DND-41 (cell line): ENCODE data around the gene EGFL8.
A peak's percentile ranks its signal among the peaks of the same experiment; 100 is the strongest.

Experiments used
- ATAC-seq: fragments of 200-7000 bp; cut with Tn5 transposase; 3 replicates; pipeline ENCODE4 v1.9.1; 2021; ENCODE audit warnings: low read depth; ENCODE audit not compliant: insufficient read depth
- DNase-seq: peaks from one replicate; pipeline ENCODE4 v3.0.0-alpha.2; 2020
- H2AFZ ChIP-seq: 2 replicates; pipeline ENCODE4 v1.6.0; 2012; ENCODE audit warnings: low read depth, low read length
- H3K27ac ChIP-seq: 2 replicates; pipeline ENCODE4 v1.5.1; 2012; ENCODE audit warnings: low read length, inconsistent platforms
- H3K27me3 ChIP-seq: fragments of 200-600 bp; sonication (generic); 2 replicates; pipeline ENCODE4 v1.6.0; 2012; ENCODE audit warnings: low read length, mild to moderate bottlenecking, inconsistent platforms; ENCODE audit not compliant: insufficient read depth, poor library complexity
- H3K36me3 ChIP-seq: 2 replicates; pipeline ENCODE4 v1.5.1; 2012; ENCODE audit warnings: low read length, inconsistent platforms; ENCODE audit not compliant: insufficient read depth
- H3K4me1 ChIP-seq: 2 replicates; pipeline ENCODE4 v1.5.1; 2012; ENCODE audit warnings: mild to moderate bottlenecking, low read length; ENCODE audit not compliant: insufficient read depth
- H3K4me2 ChIP-seq: 2 replicates; pipeline ENCODE4 v1.6.0; 2012; ENCODE audit warnings: mild to moderate bottlenecking, moderate library complexity, low read length, inconsistent platforms; ENCODE audit not compliant: insufficient read depth
- H3K4me3 ChIP-seq, 2 experiments: fragments of 200-600 bp in 1 of 2; shearing (Covaris generic) in 1 of 2; 2 replicates each; pipeline ENCODE4 v1.5.1; 2012 to 2016; ENCODE audit warnings: inconsistent platforms in 2 of 2, low read length in 2 of 2, mild to moderate bottlenecking in 2 of 2, low read depth in 1 of 2, moderate library complexity in 1 of 2
- H3K79me2 ChIP-seq: 2 replicates; pipeline ENCODE4 v1.6.0; 2012; ENCODE audit warnings: low read length, inconsistent platforms; ENCODE audit not compliant: insufficient read depth
- H3K9ac ChIP-seq: 2 replicates; pipeline ENCODE4 v1.6.0; 2012; ENCODE audit warnings: low read depth, mild to moderate bottlenecking, inconsistent platforms, low read length, moderate library complexity
- H3K9me3 ChIP-seq: 2 replicates; pipeline ENCODE4 v1.5.1; 2012; ENCODE audit warnings: low read length, moderate library complexity, mild to moderate bottlenecking, inconsistent platforms; ENCODE audit not compliant: insufficient read depth, severe bottlenecking
- H4K20me1 ChIP-seq: 2 replicates; pipeline ENCODE4 v1.6.0; 2012; ENCODE audit warnings: low read length; ENCODE audit not compliant: insufficient read depth
- EZH2 ChIP-seq: IDR thresholded peaks from 3 replicates; pipeline ENCODE4 v1.6.1; 2012; ENCODE audit warnings: borderline replicate concordance, low read depth, mild to moderate bottlenecking, moderate library complexity, low read length, inconsistent platforms; ENCODE audit not compliant: severe bottlenecking
- TF ChIP-seq, protein P1 (sequence below): IDR thresholded peaks from 2 replicates; pipeline ENCODE4 v1.5.1; 2012; ENCODE audit warnings: borderline replicate concordance, low read length, moderate library complexity, mild to moderate bottlenecking; ENCODE audit not compliant: poor library complexity, severe bottlenecking; ENCODE audit errors: extremely low read depth

EGFL8 gene

GRCh38 chr6:32177183-32177787, 12.9 kb downstream of the EGFL8 start:
- Histone ChIP-seq H3K36me3 (peaks cover 28% of the 10 kb centered on the region), H3K79me2 (peaks cover 47% of the 10 kb centered on the region), H3K4me2 (peak overlapping the region; percentile 75), H3K9me3 (no peaks in the 10 kb centered on the region), H3K27ac (peak overlapping the region; percentile 93), H3K27me3 (no peaks in the 10 kb centered on the region), H3K4me3 (peak overlapping the region; percentile 17 to 91; a peak in 3 of 4 replicates), H4K20me1 (no peaks in the 10 kb centered on the region), H3K4me1 (peaks cover 53% of the 10 kb centered on the region), H3K9ac (peak overlapping the region; percentile 92), H2AFZ (peak overlapping the region; percentile 73)
- no peak for TF ChIP-seq EZH2
- TF ChIP-seq, protein P1, sequence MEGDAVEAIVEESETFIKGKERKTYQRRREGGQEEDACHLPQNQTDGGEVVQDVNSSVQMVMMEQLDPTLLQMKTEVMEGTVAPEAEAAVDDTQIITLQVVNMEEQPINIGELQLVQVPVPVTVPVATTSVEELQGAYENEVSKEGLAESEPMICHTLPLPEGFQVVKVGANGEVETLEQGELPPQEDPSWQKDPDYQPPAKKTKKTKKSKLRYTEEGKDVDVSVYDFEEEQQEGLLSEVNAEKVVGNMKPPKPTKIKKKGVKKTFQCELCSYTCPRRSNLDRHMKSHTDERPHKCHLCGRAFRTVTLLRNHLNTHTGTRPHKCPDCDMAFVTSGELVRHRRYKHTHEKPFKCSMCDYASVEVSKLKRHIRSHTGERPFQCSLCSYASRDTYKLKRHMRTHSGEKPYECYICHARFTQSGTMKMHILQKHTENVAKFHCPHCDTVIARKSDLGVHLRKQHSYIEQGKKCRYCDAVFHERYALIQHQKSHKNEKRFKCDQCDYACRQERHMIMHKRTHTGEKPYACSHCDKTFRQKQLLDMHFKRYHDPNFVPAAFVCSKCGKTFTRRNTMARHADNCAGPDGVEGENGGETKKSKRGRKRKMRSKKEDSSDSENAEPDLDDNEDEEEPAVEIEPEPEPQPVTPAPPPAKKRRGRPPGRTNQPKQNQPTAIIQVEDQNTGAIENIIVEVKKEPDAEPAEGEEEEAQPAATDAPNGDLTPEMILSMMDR = no peak
- DNase-seq = peak; percentile 66
- no peak for ATAC-seq

DNA sequence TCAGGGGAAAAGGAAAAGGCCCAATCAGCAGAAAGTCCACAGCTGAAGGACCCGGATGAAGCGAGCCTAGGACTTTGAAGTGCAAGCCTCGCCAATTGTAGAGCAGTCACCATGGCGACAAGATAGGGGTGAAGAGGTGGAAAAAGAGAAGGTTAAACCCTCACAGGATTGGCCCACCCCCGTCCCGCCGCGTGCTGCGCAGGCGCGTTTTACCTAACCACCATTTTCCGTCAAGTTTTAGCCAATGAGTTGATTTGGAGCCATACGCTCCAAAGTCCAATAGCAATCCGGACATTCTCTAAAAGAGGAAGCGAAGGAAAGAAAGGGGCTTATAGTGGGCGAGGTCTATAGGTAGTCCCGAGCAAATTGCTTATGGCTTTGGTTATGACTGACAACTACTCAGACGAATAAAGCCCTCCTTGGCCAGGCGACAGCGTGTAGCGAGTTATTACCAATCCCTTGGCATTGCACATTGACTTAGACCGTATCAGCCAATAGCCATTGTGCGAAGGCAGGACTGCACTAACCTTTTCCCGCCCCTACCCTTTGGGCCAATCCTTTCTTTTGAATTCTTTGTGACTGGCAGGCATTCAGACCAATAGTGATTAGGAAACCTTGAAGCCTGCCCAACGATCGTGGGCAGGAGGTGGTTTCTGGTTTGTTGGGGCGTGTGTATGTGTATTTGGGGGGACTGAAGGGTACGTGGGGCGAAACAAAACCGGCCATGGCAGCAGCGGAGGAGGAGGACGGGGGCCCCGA, 13.6 kb downstream of the EGFL8 start, which contains the start of gene RNF5:
Gene RNF5 (plus strand): TSS at position 618 of the 759 bp plus-strand sequence. CDS start 107 bp downstream, at position 725.
- Histone ChIP-seq H3K36me3 (peaks cover 35% of the 10 kb centered on the region), H3K9me3 (no peaks in the 10 kb centered on the region), H3K4me2 (peak within 1 kb of the TSS; percentile 75), H3K27ac (peak within 1 kb of the TSS; percentile 93), H2AFZ (peak within 1 kb of the TSS; percentile 74), H3K4me3 (peak within 1 kb of the TSS; percentile 74 to 91), H4K20me1 (no peaks in the 10 kb centered on the region), H3K4me1 (peaks cover 53% of the 10 kb centered on the region), H3K79me2 (peaks cover 47% of the 10 kb centered on the region), H3K27me3 (no peaks in the 10 kb centered on the region), H3K9ac (peak within 1 kb of the TSS; percentile 92)
- DNase-seq = peak; percentile 98
- no peak for TF ChIP-seq EZH2
- TF ChIP-seq, protein P1 = no peak
- peak; percentile 85 for ATAC-seq

DNA sequence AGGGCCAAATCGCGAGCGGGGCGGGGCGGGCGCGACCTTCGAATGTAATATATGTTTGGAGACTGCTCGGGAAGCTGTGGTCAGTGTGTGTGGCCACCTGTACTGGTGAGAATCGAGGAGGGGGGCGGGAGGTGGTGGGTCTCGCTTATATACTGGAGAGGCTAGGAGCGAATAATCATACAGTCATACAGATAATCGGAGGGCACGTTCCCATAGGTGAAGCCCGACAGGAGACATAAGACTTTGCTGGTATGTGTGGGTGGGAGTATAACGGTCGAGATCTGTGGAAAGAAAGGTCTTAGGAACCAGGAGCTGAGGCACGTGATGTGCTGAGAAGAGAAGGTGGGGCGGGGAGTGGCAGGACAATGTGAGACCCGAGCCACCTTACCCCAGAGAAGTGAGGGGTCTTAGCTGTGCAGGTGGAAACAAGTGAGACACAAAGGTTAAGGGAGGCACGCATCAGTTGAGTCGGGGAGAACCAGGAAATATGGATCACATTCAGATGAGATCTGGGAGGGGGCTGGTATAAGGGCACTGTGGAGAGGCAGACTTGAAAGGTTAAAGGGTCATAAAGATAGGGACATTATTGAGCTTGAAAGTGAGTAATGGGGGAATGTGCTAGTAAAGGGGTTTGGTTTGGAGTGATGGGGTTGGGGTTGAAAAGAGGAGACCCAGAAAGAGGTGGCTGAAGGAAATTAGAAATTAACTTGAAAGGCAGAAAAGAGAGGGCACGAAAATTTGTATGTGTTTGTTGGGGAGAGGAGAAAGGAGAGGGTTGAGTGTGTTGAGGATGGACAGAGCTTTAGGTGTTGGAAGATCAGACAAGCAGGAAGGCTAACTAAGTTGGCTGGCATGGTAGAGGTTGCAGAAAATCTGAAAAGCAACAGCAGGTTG, 14.4 kb downstream of the EGFL8 start:
- TF ChIP-seq EZH2 = no peak
- TF ChIP-seq, protein P1 = no peak
- H3K36me3 ChIP-seq = peaks cover 44% of the 10 kb centered on the region
- peak overlapping the region; percentile 74 to 91 for H3K4me3 ChIP-seq
- DNase-seq (no peak), ATAC-seq (no peak)
- peak overlapping the region; percentile 75 for H3K4me2 ChIP-seq
- H3K4me1 ChIP-seq = peaks cover 53% of the 10 kb centered on the region
- no peaks in the 10 kb centered on the region for H4K20me1 ChIP-seq
- no peaks in the 10 kb centered on the region for H3K9me3 ChIP-seq
- peak overlapping the region; percentile 79 for H3K9ac ChIP-seq
- H3K27me3 ChIP-seq = no peaks in the 10 kb centered on the region
- peaks cover 45% of the 10 kb centered on the region for H3K79me2 ChIP-seq
- H3K27ac ChIP-seq = peak overlapping the region; percentile 93
- H2AFZ ChIP-seq = peak overlapping the region; percentile 74
